Sigmoid colon (tissue), 7 donors: ENCODE results near the gene PCID2. TPM values are rescaled to one million over a fixed set of nuclear protein-coding genes. Genes with fewer than 3 reads are reported as not detected.

Source experiments
- DNase-seq: peaks from one replicate; pipeline ENCODE4 v3.0.0-alpha.2; 2019
- H3K27ac ChIP-seq, 4 donors: fragments of 200-600 bp; sonication (generic); one replicate each; pipeline ENCODE4 v1.5.1; 2016 to 2019; ENCODE audit warnings: mild to moderate bottlenecking in 1 of 4
- H3K27me3 ChIP-seq, 3 donors: fragments of 200-600 bp; sonication (generic); one replicate each; pipeline ENCODE4 v1.5.1; 2019; ENCODE audit warnings: mild to moderate bottlenecking in 1 of 3
- H3K36me3 ChIP-seq, 4 donors: fragments of 200-600 bp; sonication (generic); one replicate each; pipeline ENCODE4 v1.5.1; 2016 to 2019
- H3K4me1 ChIP-seq, 4 donors: fragments of 200-600 bp; sonication (generic); one replicate each; pipeline ENCODE4 v1.5.1; 2017 to 2019
- H3K4me3 ChIP-seq, 4 donors: fragments of 200-600 bp; sonication (generic); one replicate each; pipeline ENCODE4 v1.5.1; 2017 to 2019; ENCODE audit warnings: mild to moderate bottlenecking in 2 of 4, moderate library complexity in 1 of 4
- H3K9me3 ChIP-seq, 4 donors: fragments of 200-600 bp in 3 of 4; sonication (generic) in 3 of 4; one replicate each; pipeline versions ENCODE4 v1.5.1 to v1.6.1; 2013 to 2019
- CTCF ChIP-seq, 4 experiments: fragments of 450-650 bp in 3 of 4; fragments of 200-600 bp in 1 of 4; IDR thresholded peaks; one replicate each; pipeline ENCODE4 v1.5.1; 2016 to 2019; ENCODE audit warnings: antibody characterized with exemption in 4 of 4, mild to moderate bottlenecking in 3 of 4, moderate library complexity in 2 of 4
- EP300 ChIP-seq, 4 donors: sonication (generic); formaldehyde crosslinking; IDR thresholded peaks; one replicate each; pipeline ENCODE4 v1.6.1; 2017; ENCODE audit warnings: antibody characterized with exemption in 4 of 4
- POLR2A ChIP-seq, 2 donors: fragments of 450-650 bp; IDR thresholded peaks; one replicate each; pipeline ENCODE4 v1.6.1; 2016; ENCODE audit warnings: antibody characterized with exemption in 2 of 2, mild to moderate bottlenecking in 2 of 2, moderate library complexity in 2 of 2
- POLR2AphosphoS5 ChIP-seq, 4 donors: sonication (generic); formaldehyde crosslinking; IDR thresholded peaks; one replicate each; pipeline ENCODE4 v1.6.1; 2017; ENCODE audit warnings: antibody characterized with exemption in 4 of 4
- WGBS, 2 donors: extraction: QIAGEN DNeasy Blood & Tissue Kit; methylation state at CpG; one replicate each; pipeline ENCODE4 v1.1.7; 2013; 5-methylcytosine and 5-hydroxymethylcytosine counted together
- intact Hi-C: fragments of 100-400 bp; cut with DNase I; formaldehyde crosslinking; loops from one replicate; pipeline ENCODE4 v1.15.1; 2023
- polyA plus RNA-seq, 3 donors: library from polyadenylated mRNA; stranded (reverse); fragments of 200-250 nt; gene quantifications; one replicate each; pipeline ENCODE4 v1.2.3, GENCODE V29; 2013
- total RNA-seq, 4 donors: library from RNA; depleted of rRNA; stranded (reverse); fragments of >200 nt; gene quantifications; one replicate each; pipeline ENCODE4 v1.1.0, GENCODE V29; 2016
- donor health status: healthy with polysubstance abuse.
- donor health status: Bipolar disorder and iron deficiency.
- donor health status: healthy.

The PCID2 gene
- total and polyA plus RNA-seq, 7 donors = 18.0 to 70.9 (median 44.1) TPM

GRCh38 chr13:113192279-113192678 is 16.2 kb downstream of the PCID2 start:
- WGBS, 2 donors = 87 to 88% methylated on average over 4 of the region's 4 CpGs
- intact Hi-C loops = no loop called here

DNA sequence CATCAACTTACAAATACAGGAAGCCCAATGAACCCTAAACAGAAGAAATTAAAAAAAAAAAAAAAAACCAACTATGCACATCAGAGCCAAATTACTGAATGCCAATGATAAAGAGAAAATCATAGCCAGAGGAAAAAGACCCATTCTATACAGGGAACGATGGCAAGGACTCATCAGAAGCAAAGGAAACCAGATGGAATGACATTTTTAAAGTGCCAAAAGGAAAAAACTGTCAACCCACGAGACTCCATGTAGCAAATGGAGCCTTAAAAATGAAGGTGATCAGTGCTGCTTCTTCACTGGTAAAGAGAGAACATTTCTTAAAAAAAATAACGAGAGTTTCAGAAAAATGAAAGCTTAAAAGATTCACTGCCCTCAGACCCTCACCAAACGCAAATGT is 18.3 kb downstream of the PCID2 start:
- H3K4me3 ChIP-seq = no peak overlapping the region
- H3K4me1 ChIP-seq = no peaks in the 10 kb centered on the region
- no peak overlapping the region for H3K27ac ChIP-seq
- peaks cover 6 to 84% (median 24%) of the 10 kb centered on the region in 4 donors for H3K36me3 ChIP-seq
- no peak for DNase-seq
- no peaks in the 10 kb centered on the region for H3K9me3 ChIP-seq
- 89 to 92% methylated on average over 4 of the region's 4 CpGs for WGBS, 2 donors
- TF ChIP-seq POLR2AphosphoS5 (IDR thresholded peaks at IDR 0.05) (no peak), EP300 (IDR thresholded peaks at IDR 0.05) (no peak), POLR2A (IDR thresholded peaks at IDR 0.05) (no peak), CTCF (IDR thresholded peaks at IDR 0.05) (no peak)
- H3K27me3 ChIP-seq = no peaks in the 10 kb centered on the region
- intact Hi-C loops = no loop called here

More at GRCh38 chr13:113192279-113192678, 16.2 kb downstream of the PCID2 start:
- Histone ChIP-seq H3K4me3 (no peak overlapping the region), H3K9me3 (no peaks in the 10 kb centered on the region), H3K27me3 (no peaks in the 10 kb centered on the region), H3K27ac (no peak overlapping the region), H3K4me1 (no peaks in the 10 kb centered on the region), H3K36me3 (peaks cover 13 to 99% (median 35%) of the 10 kb centered on the region in 4 donors)
- TF ChIP-seq EP300 (IDR thresholded peaks at IDR 0.05) (no peak), POLR2AphosphoS5 (IDR thresholded peaks at IDR 0.05) (no peak), CTCF (IDR thresholded peaks at IDR 0.05) (no peak), POLR2A (IDR thresholded peaks at IDR 0.05) (no peak)
- DNase-seq = no peak

DNA sequence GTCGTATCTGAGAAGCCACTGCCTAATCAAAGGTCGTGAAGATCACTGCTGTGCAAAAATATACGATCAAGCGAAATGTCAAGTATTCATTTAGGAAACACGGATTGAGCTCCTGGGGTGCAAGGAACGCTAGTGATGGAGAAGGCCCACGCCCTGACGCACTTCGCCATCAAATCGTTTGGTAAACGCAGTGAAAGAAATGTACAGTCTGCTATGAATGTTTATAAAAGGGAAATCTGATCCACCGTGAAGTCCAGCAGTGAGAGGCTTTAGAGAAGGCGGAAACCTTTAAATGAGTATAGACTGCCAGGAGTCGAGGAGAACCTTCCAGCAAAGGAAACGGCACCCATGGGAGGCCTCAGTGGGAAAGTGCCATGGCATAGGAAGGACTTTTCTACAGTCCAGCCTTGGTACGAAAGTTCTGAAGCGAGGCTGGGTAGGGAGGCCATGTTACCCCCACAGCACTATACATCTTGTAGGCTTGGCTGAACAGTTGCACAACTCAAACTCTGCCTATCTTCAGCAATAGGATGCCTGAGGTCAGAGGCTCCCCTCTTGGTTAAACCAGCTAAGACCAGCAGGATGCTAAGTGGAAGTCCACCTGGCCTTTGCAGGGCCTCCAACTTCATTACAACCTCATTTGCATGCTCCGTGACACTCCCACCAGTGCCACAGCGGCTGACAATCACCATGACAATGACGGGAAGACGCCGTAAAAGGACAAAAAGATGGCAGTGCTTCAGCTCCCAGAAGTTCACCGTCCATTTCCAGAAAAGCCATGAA is 20.4 kb downstream of the PCID2 start:
- intact Hi-C loops = no loop called here
- WGBS, 2 donors = 95 to 96% methylated on average over 23 of the region's 23 CpGs
- no peak overlapping the region for H3K4me3 ChIP-seq
- H3K27me3 ChIP-seq = no peaks in the 10 kb centered on the region
- H3K4me1 ChIP-seq = no peaks in the 10 kb centered on the region
- no peaks in the 10 kb centered on the region for H3K9me3 ChIP-seq
- DNase-seq = no peak
- peak overlapping the region in 2 of 4 donors; percentile 13 to 61 for H3K27ac ChIP-seq
- peaks cover 0 to 84% (median 24%) of the 10 kb centered on the region in 4 donors for H3K36me3 ChIP-seq
- no peak for TF ChIP-seq POLR2AphosphoS5 (IDR thresholded peaks at IDR 0.05)
- no peak for TF ChIP-seq CTCF (IDR thresholded peaks at IDR 0.05)
- no peak for TF ChIP-seq EP300 (IDR thresholded peaks at IDR 0.05)
- TF ChIP-seq POLR2A (IDR thresholded peaks at IDR 0.05) = no peak

- Histone ChIP-seq H3K9me3 (no peaks in the 10 kb centered on the region), H3K27ac (peak overlapping the region in 1 of 4 donors; percentile 61), H3K36me3 (peaks cover 0 to 84% (median 24%) of the 10 kb centered on the region in 4 donors), H3K27me3 (no peaks in the 10 kb centered on the region), H3K4me3 (no peak overlapping the region), H3K4me1 (no peaks in the 10 kb centered on the region)
- intact Hi-C loops = no loop called here
- no peak for TF ChIP-seq POLR2A (IDR thresholded peaks at IDR 0.05)
- peak in 2 of 4 donors; percentile 14 to 55 for TF ChIP-seq POLR2AphosphoS5 (IDR thresholded peaks at IDR 0.05)
- 73 to 79% methylated on average over 9 of the region's 9 CpGs for WGBS, 2 donors
- peak; percentile 87 for DNase-seq
These were observed 21.2 kb downstream of the PCID2 start for GRCh38 chr13:113187263-113187669.

- intact Hi-C loops = no loop called here
- H3K27me3 ChIP-seq = no peaks in the 10 kb centered on the region
- H3K4me1 ChIP-seq = no peaks in the 10 kb centered on the region
- TF ChIP-seq CTCF (IDR thresholded peaks at IDR 0.05) (no peak), EP300 (IDR thresholded peaks at IDR 0.05) (no peak), POLR2AphosphoS5 (IDR thresholded peaks at IDR 0.05) (no peak), POLR2A (IDR thresholded peaks at IDR 0.05) (no peak)
- H3K36me3 ChIP-seq = peaks cover 0 to 83% (median 29%) of the 10 kb centered on the region in 4 donors
- peak overlapping the region in 1 of 4 donors; percentile 61 for H3K27ac ChIP-seq
- H3K4me3 ChIP-seq = no peak overlapping the region
- H3K9me3 ChIP-seq = no peaks in the 10 kb centered on the region
- no peak for DNase-seq
- 77 to 79% methylated on average over 13 of the region's 13 CpGs for WGBS, 2 donors
These were observed 22.2 kb downstream of the PCID2 start for GRCh38 chr13:113186061-113186900.
